ENCODE measurements around the gene MMP13.

GRCh38 chr11:102946237-102946636 is 9.3 kb downstream of the MMP13 start:
- TF ChIP-seq CTCF (IDR thresholded peaks at IDR 0.05; ENCODE audit: poor library complexity) (no peak), EZH2 (IDR thresholded peaks at IDR 0.05; ENCODE audit: borderline replicate concordance) (no peak)

Data from hepatocyte (in vitro differentiated cells).